ENCODE data around the gene CACNA2D3.

Gene CACNA2D3

GRCh38 chr3:54261141-54261540, 138.8 kb downstream of the CACNA2D3 start:
- no peak overlapping the region for H3K27ac ChIP-seq
- no peak for DNase-seq (ENCODE audit: low read depth, low spot score)

GRCh38 chr3:54262541-54262940, 140.2 kb downstream of the CACNA2D3 start:
- DNase-seq (ENCODE audit: low read depth, low spot score), result no peak
- no peak overlapping the region for H3K27ac ChIP-seq

GRCh38 chr3:54262946-54263345, 140.6 kb downstream of the CACNA2D3 start:
- H3K27ac ChIP-seq, result no peak overlapping the region
- no peak for DNase-seq (ENCODE audit: low read depth, low spot score)

GRCh38 chr3:54264050-54264449, 141.7 kb downstream of the CACNA2D3 start:
- no peak for DNase-seq (ENCODE audit: low read depth, low spot score)
- H3K27ac ChIP-seq, result no peak overlapping the region

- no peak for DNase-seq (ENCODE audit: low read depth, low spot score)
Observed at GRCh38 chr3:54270816-54271526, 148.6 kb downstream of the CACNA2D3 start.

GRCh38 chr3:54273791-54274190, 151.4 kb downstream of the CACNA2D3 start:
- no peak for DNase-seq (ENCODE audit: low read depth, low spot score)
- no peak overlapping the region for H3K27ac ChIP-seq

More at GRCh38 chr3:54270816-54271526, 148.6 kb downstream of the CACNA2D3 start:
- no peak overlapping the region for H3K27ac ChIP-seq

GRCh38 chr3:54274607-54275006, 152.3 kb downstream of the CACNA2D3 start:
- DNase-seq (ENCODE audit: low read depth, low spot score), result no peak
- H3K27ac ChIP-seq, result no peak overlapping the region

GRCh38 chr3:54279005-54279583, 156.7 kb downstream of the CACNA2D3 start:
- DNase-seq (ENCODE audit: low read depth, low spot score), result peak; percentile 78
- H3K27ac ChIP-seq, result peak overlapping the region; percentile 21

GRCh38 chr3:54283470-54283869, 161.1 kb downstream of the CACNA2D3 start:
- H3K27ac ChIP-seq, result no peak overlapping the region
- no peak for DNase-seq (ENCODE audit: low read depth, low spot score)

GRCh38 chr3:54294214-54294613, 171.9 kb downstream of the CACNA2D3 start:
- no peak overlapping the region for H3K27ac ChIP-seq
- DNase-seq (ENCODE audit: low read depth, low spot score), result no peak

- no peak overlapping the region for H3K27ac ChIP-seq
- DNase-seq (ENCODE audit: low read depth, low spot score), result no peak
Observed at GRCh38 chr3:54296531-54296930, 174.2 kb downstream of the CACNA2D3 start.

- H3K27ac ChIP-seq, result no peak overlapping the region
- no peak for DNase-seq (ENCODE audit: low read depth, low spot score)
Observed at GRCh38 chr3:54299169-54299935, 177.0 kb downstream of the CACNA2D3 start.

GRCh38 chr3:54303517-54304375, 181.4 kb downstream of the CACNA2D3 start:
- DNase-seq (ENCODE audit: low read depth, low spot score), result no peak
- H3K27ac ChIP-seq, result no peak overlapping the region

- DNase-seq (ENCODE audit: low read depth, low spot score), result no peak
- no peak overlapping the region for H3K27ac ChIP-seq
Observed at GRCh38 chr3:54304877-54305276, 182.5 kb downstream of the CACNA2D3 start.

GRCh38 chr3:54305409-54306099, 183.2 kb downstream of the CACNA2D3 start:
- H3K27ac ChIP-seq, result no peak overlapping the region
- no peak for DNase-seq (ENCODE audit: low read depth, low spot score)

GRCh38 chr3:54307566-54308180, 185.3 kb downstream of the CACNA2D3 start:
- H3K27ac ChIP-seq, result no peak overlapping the region
- DNase-seq (ENCODE audit: low read depth, low spot score), result no peak

GRCh38 chr3:54309601-54310000, 187.2 kb downstream of the CACNA2D3 start:
- DNase-seq (ENCODE audit: low read depth, low spot score), result no peak
- H3K27ac ChIP-seq, result no peak overlapping the region

GRCh38 chr3:54311211-54311747, 188.9 kb downstream of the CACNA2D3 start:
- H3K27ac ChIP-seq, result no peak overlapping the region
- no peak for DNase-seq (ENCODE audit: low read depth, low spot score)
